ENCODE results near the gene PCAT7. TPM values are rescaled to one million over a fixed set of nuclear protein-coding genes. Genes with fewer than 3 reads are reported as not detected.
"Not testable (repeated sequence)": the region's sequence is repeated elsewhere in the genome, so short reads cannot be mapped to it uniquely, and the experiment has no call there.

PCAT7 gene
- total RNA-seq = under 1 TPM in 1 of 4 donors, not detected in 3; 0.34 TPM

DNA sequence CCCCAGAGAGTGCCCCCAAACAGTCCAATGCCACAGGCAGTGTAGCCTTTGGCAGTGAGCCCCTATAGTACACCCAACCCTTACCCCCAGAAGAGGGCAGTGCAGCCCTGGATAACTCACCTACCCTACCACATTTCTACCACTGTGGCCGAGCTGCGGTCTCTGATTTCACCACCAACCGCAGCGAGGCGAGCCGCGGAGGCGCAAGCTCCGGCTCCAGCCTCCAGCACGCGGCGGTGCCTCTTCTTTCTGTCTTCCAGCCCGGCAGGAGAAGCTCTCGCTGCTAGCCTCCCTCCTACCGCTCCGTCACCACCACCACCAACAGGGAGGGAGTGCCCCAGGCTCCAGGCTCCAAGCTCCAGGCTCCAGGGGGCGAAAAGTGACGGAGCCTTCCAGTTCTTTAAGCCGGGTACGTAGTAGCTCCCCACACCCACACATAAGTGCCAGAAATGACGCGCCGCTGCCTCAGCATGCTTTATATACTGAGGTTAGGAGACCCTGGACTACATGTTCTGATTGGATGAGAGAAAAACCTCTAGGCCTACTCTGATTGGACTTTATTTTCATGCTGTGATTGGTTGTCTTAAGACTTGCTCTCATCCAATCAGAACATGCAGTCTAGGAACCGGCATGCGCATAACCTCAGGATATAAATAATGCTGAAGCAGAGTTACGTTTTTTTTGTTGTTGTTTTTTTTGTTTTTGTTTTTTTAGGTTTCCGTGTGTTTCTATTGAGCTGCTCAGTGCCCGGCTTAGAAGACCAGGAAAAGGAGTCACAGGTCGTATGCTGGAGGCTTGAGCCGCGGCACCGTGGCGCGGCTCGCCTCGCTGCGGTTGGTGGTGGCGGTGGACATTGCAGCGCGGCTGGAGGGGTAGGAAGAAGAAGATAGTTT is at the start of gene PCAT7:
PCAT7 (plus strand) TSS at position 645 of the 893 bp plus-strand sequence.
- no peak within 1 kb of the TSS for H3K4me3 ChIP-seq (ENCODE audit: low read depth, poor library complexity, severe bottlenecking)
- WGBS, 2 donors = 87 to 88% methylated on average over 37 to 40 of the region's 40 CpGs
- TF ChIP-seq CTCF (IDR thresholded peaks at IDR 0.05) = no peak
- no peak for TF ChIP-seq POLR2A (IDR thresholded peaks at IDR 0.05)
- DNase-seq (ENCODE audit: low spot score in 2 of 2) = no peak
- intact Hi-C loops (cut with DNase I; ENCODE audit: low total_unique reads) = no loop called here

GRCh38 chr9:94506370-94506769 is 48.5 kb upstream of the PCAT7 start:
- H3K4me3 ChIP-seq (ENCODE audit: low read depth, poor library complexity, severe bottlenecking); DNase-seq (ENCODE audit: low spot score in 2 of 2); intact Hi-C loops (cut with DNase I; ENCODE audit: low total_unique reads): not testable (repeated sequence)
- WGBS, 2 donors = 96% methylated on average over 4 of the region's 4 CpGs

DNA sequence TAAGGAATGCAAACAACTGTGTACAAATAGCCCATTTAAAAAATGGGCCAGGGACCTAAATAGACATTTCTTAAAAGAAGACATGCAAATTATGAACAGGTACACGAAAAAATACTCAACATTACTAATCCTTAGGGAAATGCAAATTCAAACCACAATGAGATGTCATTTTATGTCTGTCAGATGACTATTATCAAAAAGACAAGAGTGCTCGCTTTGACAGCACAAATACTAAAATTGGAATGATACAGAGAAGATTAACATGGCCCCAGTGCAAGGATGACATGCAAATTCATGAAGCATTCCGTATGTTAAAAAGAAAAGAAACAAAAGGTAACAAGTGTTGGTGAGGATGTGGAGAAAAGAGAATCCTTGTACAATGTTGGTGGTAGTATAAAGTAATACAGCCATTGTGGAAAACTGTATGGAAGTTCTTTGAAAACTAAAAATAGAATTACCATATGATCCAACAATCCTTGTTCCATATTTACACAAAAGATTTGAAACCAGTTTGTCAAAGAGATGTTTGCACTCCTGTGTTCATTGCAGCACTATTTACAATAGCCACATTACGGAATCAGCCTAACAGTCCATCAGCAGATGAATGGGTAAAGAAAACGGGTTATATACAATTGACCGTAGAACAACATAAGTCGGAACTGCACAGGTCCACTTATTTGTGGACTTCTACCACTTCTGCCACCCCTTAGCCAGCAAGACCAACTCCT is 47.2 kb upstream of the PCAT7 start:
- TF ChIP-seq CTCF (IDR thresholded peaks at IDR 0.05) (no peak), POLR2A (IDR thresholded peaks at IDR 0.05) (no peak)
- WGBS, 2 donors = 87 to 89% methylated on average over 7 of the region's 7 CpGs
- H3K4me3 ChIP-seq (ENCODE audit: low read depth, poor library complexity, severe bottlenecking) = no peak overlapping the region
- intact Hi-C loops (cut with DNase I; ENCODE audit: low total_unique reads) = no loop called here
- DNase-seq (ENCODE audit: low spot score in 2 of 2) = no peak

DNA sequence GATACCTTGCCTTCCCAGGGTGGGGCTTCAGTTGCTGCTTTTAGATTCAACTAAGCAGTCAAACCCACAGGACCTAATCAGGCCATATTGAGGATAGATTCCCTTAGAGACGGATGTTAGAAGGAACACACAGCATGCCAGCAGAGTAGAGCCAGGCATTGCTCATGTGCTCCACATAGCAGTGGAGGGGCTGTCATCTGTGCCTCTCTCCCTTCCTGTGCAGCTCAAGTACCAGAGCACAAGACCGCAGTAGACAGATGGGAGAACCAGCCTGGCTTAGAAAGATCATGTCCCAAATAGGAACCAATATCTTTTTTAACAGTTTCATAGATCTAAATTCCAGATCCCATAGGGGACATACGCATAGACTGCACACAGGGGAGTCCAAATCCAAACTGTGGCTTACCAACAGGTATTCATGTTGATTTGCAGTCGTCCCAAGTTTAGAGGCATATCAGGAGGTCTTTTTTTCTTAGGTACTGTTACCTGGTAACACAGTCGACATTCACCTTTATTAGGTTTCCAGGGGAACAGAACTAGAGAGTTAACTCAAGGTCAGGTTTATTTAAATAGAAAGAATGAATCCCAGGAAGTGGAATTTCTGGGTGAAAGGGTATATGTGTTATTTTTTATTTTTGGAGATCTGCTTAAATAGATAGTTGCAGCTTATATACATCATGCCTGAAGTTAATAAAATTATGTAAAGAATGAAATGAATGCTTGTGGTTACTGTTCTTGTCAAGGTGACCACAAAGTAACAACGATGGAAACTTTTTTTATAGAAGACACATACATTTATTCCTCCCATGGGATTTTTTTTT is 43.5 kb upstream of the PCAT7 start:
- TF ChIP-seq CTCF (IDR thresholded peaks at IDR 0.05) (no peak), POLR2A (IDR thresholded peaks at IDR 0.05) (no peak)
- WGBS, 2 donors = 49 to 61% methylated on average over 6 of the region's 6 CpGs
- intact Hi-C loops (cut with DNase I; ENCODE audit: low total_unique reads) = no loop called here
- H3K4me3 ChIP-seq (ENCODE audit: low read depth, poor library complexity, severe bottlenecking) = no peak overlapping the region
- no peak for DNase-seq (ENCODE audit: low spot score in 2 of 2)

GRCh38 chr9:94511955-94512265 is 43.0 kb upstream of the PCAT7 start:
- WGBS, 2 donors = 73 to 80% methylated on average over 2 of the region's 2 CpGs
- H3K4me3 ChIP-seq (ENCODE audit: low read depth, poor library complexity, severe bottlenecking) = no peak overlapping the region
- TF ChIP-seq CTCF (IDR thresholded peaks at IDR 0.05) (no peak), POLR2A (IDR thresholded peaks at IDR 0.05) (no peak)
- intact Hi-C loops (cut with DNase I; ENCODE audit: low total_unique reads) = no loop called here
- no peak for DNase-seq (ENCODE audit: low spot score in 2 of 2)

- 67 to 84% methylated on average over 3 of the region's 3 CpGs for WGBS, 2 donors
- intact Hi-C loops (cut with DNase I; ENCODE audit: low total_unique reads) = no loop called here
- no peak for TF ChIP-seq POLR2A (IDR thresholded peaks at IDR 0.05)
- TF ChIP-seq CTCF (IDR thresholded peaks at IDR 0.05) = no peak
- DNase-seq (ENCODE audit: low spot score in 2 of 2) = no peak
- no peak overlapping the region for H3K4me3 ChIP-seq (ENCODE audit: low read depth, poor library complexity, severe bottlenecking)
Observed at GRCh38 chr9:94514722-94515121, 40.2 kb upstream of the PCAT7 start.
